GM10266 (cell line): ENCODE measurements around the gene LGALSL.

Experiments used
- DNase-seq: peaks from one replicate; pipeline ENCODE4 v3.0.0; 2012; ENCODE audit errors: extremely low spot score
- CTCF ChIP-seq: IDR thresholded peaks from 2 replicates; pipeline ENCODE4 v1.5.1; 2012; ENCODE audit warnings: mild to moderate bottlenecking, low read depth; ENCODE audit not compliant: control insufficient read depth, insufficient read depth; ENCODE audit errors: missing control alignments

LGALSL gene

DNA sequence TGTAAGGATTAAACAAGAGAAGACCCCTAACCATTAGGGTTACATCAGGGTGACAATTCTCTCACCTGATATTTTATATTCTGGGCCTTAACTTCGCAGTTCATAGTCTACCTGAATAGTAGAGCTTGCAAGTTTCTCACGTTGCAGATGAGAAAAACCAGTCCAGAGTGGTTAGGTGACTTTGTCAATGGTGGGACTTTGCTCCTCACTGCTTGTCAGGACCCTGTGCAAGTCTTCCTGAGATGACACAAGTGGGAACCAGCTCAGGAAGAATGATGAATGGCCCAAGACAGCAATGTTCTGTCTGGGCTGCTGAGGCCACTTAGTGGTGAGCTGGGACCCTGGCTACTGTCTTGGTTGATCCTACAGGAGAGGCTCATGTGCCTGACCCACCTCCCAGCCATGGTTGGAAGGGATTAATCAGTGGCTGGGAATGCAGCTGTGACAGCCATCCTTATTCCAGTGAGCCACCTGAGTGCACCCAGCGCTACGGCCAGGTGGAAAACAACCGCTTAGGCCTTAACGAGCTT is 16.9 kb downstream of the LGALSL start:
- no peak for DNase-seq
- TF ChIP-seq CTCF, result no peak

DNA sequence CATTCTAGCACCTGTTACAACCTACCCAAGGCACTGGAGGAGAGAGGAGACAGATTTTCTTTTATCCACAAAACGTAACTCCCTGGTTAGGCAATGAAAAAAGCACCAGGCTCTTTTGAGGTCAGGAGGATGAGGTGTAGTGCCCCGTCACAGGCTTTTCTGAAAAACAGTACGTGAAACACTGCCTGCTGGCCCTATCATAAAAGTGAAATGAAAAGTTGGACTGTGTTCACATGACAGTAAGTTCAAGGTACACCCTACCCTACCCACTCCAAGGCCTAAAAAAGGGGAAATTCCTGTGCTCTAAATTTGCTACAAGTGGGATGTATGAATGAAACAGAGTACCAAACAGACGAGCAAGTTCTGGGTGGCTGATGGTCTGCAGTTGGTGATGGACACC is 17.6 kb downstream of the LGALSL start:
- no peak for TF ChIP-seq CTCF
- DNase-seq, result no peak

DNA sequence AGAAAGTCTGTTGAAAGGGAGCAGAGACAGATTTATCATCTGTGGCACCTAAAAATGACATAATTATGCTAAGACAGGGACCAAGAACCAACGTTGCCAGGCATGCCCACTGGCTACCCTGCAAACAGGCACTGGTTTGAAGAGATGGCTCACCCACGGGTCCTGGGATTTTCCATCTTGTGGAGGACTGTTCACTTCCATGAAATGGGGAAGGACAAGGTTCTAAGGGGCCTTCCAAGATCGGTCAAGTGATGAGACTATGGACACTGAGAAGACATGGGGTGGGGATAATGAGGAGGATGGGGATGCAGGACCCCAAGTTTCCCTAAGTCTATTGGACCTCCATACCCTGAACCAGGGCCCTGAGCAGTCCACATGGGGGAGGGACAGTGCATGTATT is 18.9 kb downstream of the LGALSL start:
- no peak for DNase-seq
- no peak for TF ChIP-seq CTCF

DNA sequence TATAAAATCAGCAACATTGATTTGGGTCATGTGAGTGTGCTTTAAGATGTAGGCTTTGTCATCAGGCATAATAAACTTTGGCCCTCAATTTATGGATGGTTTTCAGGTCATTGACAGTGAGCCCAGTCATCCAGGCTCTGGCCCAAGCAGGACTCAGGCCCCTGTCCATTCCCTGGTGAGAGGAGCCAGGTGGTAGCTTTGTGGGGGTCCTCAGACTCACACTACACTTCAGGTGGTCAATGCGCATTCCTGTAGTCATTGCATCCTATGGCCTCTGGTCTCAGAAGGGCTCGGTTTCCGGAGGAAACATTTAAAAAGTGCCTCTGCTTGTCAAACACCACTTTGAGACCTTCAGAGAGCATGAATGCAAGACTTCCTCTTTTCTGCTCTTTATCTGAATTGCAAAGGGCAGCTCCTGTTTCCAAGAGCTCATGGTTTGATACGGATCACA is 20.2 kb downstream of the LGALSL start:
- no peak for DNase-seq

DNA sequence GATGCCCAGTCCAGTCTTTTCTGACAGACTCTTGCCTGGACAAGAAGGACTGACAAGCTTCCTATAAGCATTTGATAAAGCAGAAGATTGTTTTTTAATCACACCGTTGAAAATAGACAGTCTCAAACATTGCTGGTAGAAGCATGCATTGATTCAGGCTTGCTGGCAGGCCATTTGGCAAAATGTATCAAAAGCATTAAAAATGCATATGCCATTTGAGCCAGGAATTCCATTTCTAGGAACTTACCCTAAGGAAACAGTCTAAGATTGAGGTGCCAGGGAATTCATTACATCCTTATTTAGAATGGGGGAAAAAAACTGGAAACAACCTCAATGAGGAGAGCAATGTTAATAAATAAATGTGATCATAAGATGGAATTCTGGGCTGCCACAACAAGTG is 20.7 kb downstream of the LGALSL start:
- no peak for DNase-seq
- TF ChIP-seq CTCF, result no peak

More for the DNA sequence above, 20.2 kb downstream of the LGALSL start:
- no peak for TF ChIP-seq CTCF

- no peak for TF ChIP-seq CTCF
- DNase-seq, result no peak
Observed at GRCh38 chr2:64477037-64477436, 23.1 kb downstream of the LGALSL start.

GRCh38 chr2:64477979-64478378 is 24.0 kb downstream of the LGALSL start:
- TF ChIP-seq CTCF, result no peak
- DNase-seq, result no peak
